AG04450 (cell line): ENCODE results near the gene ZBTB43. TPM values are rescaled to one million over a fixed set of nuclear protein-coding genes. Genes with fewer than 3 reads are reported as not detected.

Experiments used
- CTCF ChIA-PET: fragments of 300-600, 350-600 bp; formaldehyde crosslinking; extraction: SDS; loops from one replicate; lab custom pipeline; 2022; ENCODE audit warnings: antibody characterized with exemption, inconsistent platforms; lab: Charles Lee
- POLR2A ChIA-PET: fragments of 350-600 bp; formaldehyde crosslinking; extraction: SDS; loops from one replicate; lab custom pipeline; 2021; ENCODE audit warnings: antibody characterized with exemption, inconsistent platforms; lab: Yijun Ruan, JAX
- DNase-seq: peaks from one replicate; pipeline ENCODE4 v3.0.0-alpha.2; 2011; ENCODE audit warnings: low read depth, low spot score
- H3K27ac ChIP-seq: one replicate; pipeline ENCODE4 v1.5.1; 2012; ENCODE audit warnings: low read depth, low read length, control low read depth
- H3K27me3 ChIP-seq: one replicate; pipeline ENCODE4 v1.6.0; 2012; ENCODE audit warnings: low read length; ENCODE audit not compliant: control insufficient read depth, insufficient read depth
- H3K4me3 ChIP-seq: 2 replicates; pipeline ENCODE4 v1.5.1; 2011; ENCODE audit warnings: mild to moderate bottlenecking, low read depth, low read length, control low read depth
- H3K9me3 ChIP-seq: 2 replicates; pipeline ENCODE4 v1.5.1; 2012; ENCODE audit warnings: low read length; ENCODE audit not compliant: control insufficient read depth, insufficient read depth
- polyA plus RNA-seq: library from polyadenylated mRNA; depleted of rRNA; stranded (reverse); fragments of >200 nt; gene quantifications from 2 replicates; pipeline ENCODE4 v1.2.3, GENCODE V29; 2011
- TF ChIP-seq, protein P1 (sequence below): IDR thresholded peaks from 2 replicates; pipeline ENCODE4 v1.5.1; 2011; ENCODE audit warnings: low read depth, low read length, control low read depth, inconsistent platforms

The ZBTB43 gene
- polyA plus RNA-seq, 1 experiment: 11.7 TPM

DNA sequence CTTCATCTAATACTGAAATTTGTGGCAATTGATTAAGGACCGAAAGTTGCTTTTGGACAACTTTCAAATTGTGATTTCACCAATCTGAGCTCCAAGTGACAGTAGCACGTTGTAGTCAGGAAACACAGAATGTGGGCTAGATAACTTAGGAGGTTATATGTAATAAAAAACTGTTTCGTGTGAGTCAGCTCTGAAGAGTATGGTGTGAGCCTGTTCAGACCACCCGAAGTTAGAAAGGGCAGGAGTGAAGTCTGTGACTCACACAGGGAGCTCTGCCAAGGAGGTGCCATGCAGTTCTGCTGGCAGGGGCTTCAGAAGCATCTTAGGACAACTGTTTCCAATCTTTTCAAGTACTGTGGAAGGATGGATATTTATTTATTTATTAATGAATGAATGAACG, 39.2 kb downstream of the ZBTB43 start:
- peak; percentile 20 for DNase-seq
- ChIA-PET CTCF (interaction anchor here (2.0 kb wide), 1 partner anchor 15 kb away, joined by 6 read pairs; no protein-coding TSS in a partner anchor), POLR2A (no interaction called here)
- Histone ChIP-seq H3K4me3 (no peak overlapping the region), H3K9me3 (no peaks in the 10 kb centered on the region), H3K27ac (no peak overlapping the region), H3K27me3 (no peaks in the 10 kb centered on the region)
- TF ChIP-seq, protein P1, sequence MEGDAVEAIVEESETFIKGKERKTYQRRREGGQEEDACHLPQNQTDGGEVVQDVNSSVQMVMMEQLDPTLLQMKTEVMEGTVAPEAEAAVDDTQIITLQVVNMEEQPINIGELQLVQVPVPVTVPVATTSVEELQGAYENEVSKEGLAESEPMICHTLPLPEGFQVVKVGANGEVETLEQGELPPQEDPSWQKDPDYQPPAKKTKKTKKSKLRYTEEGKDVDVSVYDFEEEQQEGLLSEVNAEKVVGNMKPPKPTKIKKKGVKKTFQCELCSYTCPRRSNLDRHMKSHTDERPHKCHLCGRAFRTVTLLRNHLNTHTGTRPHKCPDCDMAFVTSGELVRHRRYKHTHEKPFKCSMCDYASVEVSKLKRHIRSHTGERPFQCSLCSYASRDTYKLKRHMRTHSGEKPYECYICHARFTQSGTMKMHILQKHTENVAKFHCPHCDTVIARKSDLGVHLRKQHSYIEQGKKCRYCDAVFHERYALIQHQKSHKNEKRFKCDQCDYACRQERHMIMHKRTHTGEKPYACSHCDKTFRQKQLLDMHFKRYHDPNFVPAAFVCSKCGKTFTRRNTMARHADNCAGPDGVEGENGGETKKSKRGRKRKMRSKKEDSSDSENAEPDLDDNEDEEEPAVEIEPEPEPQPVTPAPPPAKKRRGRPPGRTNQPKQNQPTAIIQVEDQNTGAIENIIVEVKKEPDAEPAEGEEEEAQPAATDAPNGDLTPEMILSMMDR: no peak

- POLR2A ChIA-PET: no interaction called here
- H3K27ac ChIP-seq: no peak overlapping the region
- H3K9me3 ChIP-seq: no peaks in the 10 kb centered on the region
- CTCF ChIA-PET: no interaction called here
- H3K27me3 ChIP-seq: peaks cover 12% of the 10 kb centered on the region
- H3K4me3 ChIP-seq: no peak overlapping the region
- no peak for DNase-seq
- TF ChIP-seq, protein P1: no peak
Observed at GRCh38 chr9:126847051-126847450, 42.2 kb downstream of the ZBTB43 start.

DNA sequence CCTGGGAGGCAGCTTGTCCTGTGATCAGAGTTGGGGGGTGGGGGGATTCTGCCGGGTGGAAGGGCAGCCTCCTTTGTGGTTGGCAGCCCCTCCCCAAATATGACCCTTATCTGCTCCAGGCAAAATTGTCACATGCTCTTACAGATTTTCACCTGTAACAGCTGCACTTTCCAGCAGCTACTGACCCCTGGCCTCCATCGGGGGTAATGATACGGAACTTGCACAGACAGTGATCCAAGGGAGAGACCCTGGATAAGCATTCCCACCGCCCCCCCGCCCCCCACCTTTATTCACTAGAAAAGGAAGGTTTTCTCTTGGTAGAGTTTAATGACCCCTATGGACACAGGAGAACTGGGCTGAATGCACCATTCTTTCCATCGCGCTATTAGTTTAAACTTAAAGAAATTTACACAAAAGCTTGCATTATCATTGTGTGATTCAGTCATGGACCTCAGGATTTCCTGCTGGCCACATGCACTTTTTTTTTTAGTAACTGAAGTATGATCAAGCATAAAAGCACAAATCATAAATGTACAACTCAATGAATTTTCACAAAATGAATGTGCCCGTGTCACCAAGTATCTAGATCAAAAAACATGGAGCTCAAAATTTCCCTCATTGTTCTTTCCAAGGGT, 44.9 kb downstream of the ZBTB43 start:
- no peak for DNase-seq
- Histone ChIP-seq H3K27ac (no peak overlapping the region), H3K27me3 (peaks cover 20% of the 10 kb centered on the region), H3K9me3 (no peaks in the 10 kb centered on the region), H3K4me3 (no peak overlapping the region)
- CTCF ChIA-PET: interaction anchor here (0.6 kb wide), 1 partner anchor 145 kb away, joined by 3 read pairs; no protein-coding TSS in a partner anchor
- TF ChIP-seq, protein P1: no peak
- POLR2A ChIA-PET: interaction anchor here (0.6 to 0.8 kb wide), 2 partner anchors 77 to 85 kb away, joined by 4 read pairs; no protein-coding TSS in a partner anchor

- Histone ChIP-seq H3K4me3 (no peak overlapping the region), H3K27ac (no peak overlapping the region), H3K27me3 (peaks cover 26% of the 10 kb centered on the region), H3K9me3 (no peaks in the 10 kb centered on the region)
- POLR2A ChIA-PET: no interaction called here
- TF ChIP-seq, protein P1: no peak
- CTCF ChIA-PET: interaction anchor here (1.3 kb wide), 1 partner anchor 146 kb away, joined by 3 read pairs; no protein-coding TSS in a partner anchor
- no peak for DNase-seq
Observed at GRCh38 chr9:126851286-126851880, 46.5 kb downstream of the ZBTB43 start.
